Stimulated activated CD4-positive, alpha-beta T cell treated with anti-CD3 and anti-CD28 coated beads, Interleukin-2, amount 100 ng/mL, for 4 hours (primary cell): ENCODE results near the gene OPCML.

ENCODE experiments used
- DNase-seq: peaks from one replicate; pipeline ENCODE4 v3.0.0-alpha.2; 2020; ENCODE audit warnings: low read depth

The OPCML gene

GRCh38 chr11:132850266-132850665 lies 682.0 kb downstream of the OPCML start:
- DNase-seq, result no peak

GRCh38 chr11:132848336-132848735 lies 684.0 kb downstream of the OPCML start:
- no peak for DNase-seq

GRCh38 chr11:132846075-132846474 lies 686.2 kb downstream of the OPCML start:
- no peak for DNase-seq

- no peak for DNase-seq
Measured at GRCh38 chr11:132844956-132845696, 687.2 kb downstream of the OPCML start.

GRCh38 chr11:132840660-132841059 lies 691.6 kb downstream of the OPCML start:
- no peak for DNase-seq

GRCh38 chr11:132840191-132840590 lies 692.1 kb downstream of the OPCML start:
- DNase-seq, result no peak

- no peak for DNase-seq
Measured at GRCh38 chr11:132839236-132839945, 692.9 kb downstream of the OPCML start.

GRCh38 chr11:132838627-132839026 lies 693.7 kb downstream of the OPCML start:
- no peak for DNase-seq

GRCh38 chr11:132831272-132831671 lies 701.0 kb downstream of the OPCML start:
- DNase-seq, result no peak

GRCh38 chr11:132824642-132825041 lies 707.7 kb downstream of the OPCML start:
- no peak for DNase-seq

- DNase-seq, result no peak
Measured at GRCh38 chr11:132822276-132822675, 710.0 kb downstream of the OPCML start.

GRCh38 chr11:132821499-132821898 lies 710.8 kb downstream of the OPCML start:
- no peak for DNase-seq

- no peak for DNase-seq
Measured at GRCh38 chr11:132821014-132821413, 711.3 kb downstream of the OPCML start.

- DNase-seq, result no peak
Measured at GRCh38 chr11:132818951-132819350, 713.4 kb downstream of the OPCML start.

GRCh38 chr11:132817387-132817786 lies 714.9 kb downstream of the OPCML start:
- no peak for DNase-seq

GRCh38 chr11:132814410-132814809 lies 717.9 kb downstream of the OPCML start:
- no peak for DNase-seq

- no peak for DNase-seq
Measured at GRCh38 chr11:132811649-132812048, 720.7 kb downstream of the OPCML start.

- DNase-seq, result no peak
Measured at GRCh38 chr11:132809070-132809469, 723.2 kb downstream of the OPCML start.

- DNase-seq, result no peak
Measured at GRCh38 chr11:132804258-132804657, 728.0 kb downstream of the OPCML start.

- no peak for DNase-seq
Measured at GRCh38 chr11:132803436-132803835, 728.9 kb downstream of the OPCML start.

- DNase-seq, result no peak
Measured at GRCh38 chr11:132802947-132803346, 729.4 kb downstream of the OPCML start.

GRCh38 chr11:132793831-132794230 lies 738.5 kb downstream of the OPCML start:
- DNase-seq, result no peak

- DNase-seq, result no peak
Measured at GRCh38 chr11:132792341-132793140, 739.8 kb downstream of the OPCML start.
